GM19463 (cell line): ENCODE measurements around the gene ADCY5.

ENCODE experiments used
- ATAC-seq: cut with Tn5 transposase; IDR thresholded peaks from one replicate; pipeline ENCODE4 v1.9.1; 2021; ENCODE audit warnings: mild to moderate bottlenecking, moderate library complexity; ENCODE audit not compliant: unreplicated experiment

Gene ADCY5

GRCh38 chr3:123389628-123389918, 59.3 kb downstream of the ADCY5 start:
- no peak for ATAC-seq

GRCh38 chr3:123388811-123389627, 59.9 kb downstream of the ADCY5 start:
- no peak for ATAC-seq

DNA sequence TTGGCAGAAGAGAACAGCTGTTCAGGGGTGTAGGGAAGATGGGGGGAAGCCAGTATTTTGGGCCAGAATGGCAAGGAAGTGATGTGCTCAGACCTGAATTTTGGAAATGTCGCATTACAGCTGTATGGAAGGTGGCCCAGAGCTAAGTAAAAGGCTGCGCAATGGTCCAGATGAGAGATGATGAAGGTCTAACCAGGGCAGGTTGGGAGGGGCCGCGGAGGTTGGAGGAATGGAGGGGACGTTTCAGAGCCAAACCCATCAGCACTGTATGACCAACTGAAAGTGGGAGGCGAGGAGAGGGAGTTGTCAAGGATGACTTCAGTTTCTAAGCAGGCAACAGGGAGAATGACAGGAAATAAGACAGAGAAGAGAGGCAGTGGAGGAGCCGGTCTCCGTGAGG, 60.8 kb downstream of the ADCY5 start:
- ATAC-seq: no peak

- ATAC-seq: no peak
These were observed 61.4 kb downstream of the ADCY5 start for GRCh38 chr3:123387532-123387931.

DNA sequence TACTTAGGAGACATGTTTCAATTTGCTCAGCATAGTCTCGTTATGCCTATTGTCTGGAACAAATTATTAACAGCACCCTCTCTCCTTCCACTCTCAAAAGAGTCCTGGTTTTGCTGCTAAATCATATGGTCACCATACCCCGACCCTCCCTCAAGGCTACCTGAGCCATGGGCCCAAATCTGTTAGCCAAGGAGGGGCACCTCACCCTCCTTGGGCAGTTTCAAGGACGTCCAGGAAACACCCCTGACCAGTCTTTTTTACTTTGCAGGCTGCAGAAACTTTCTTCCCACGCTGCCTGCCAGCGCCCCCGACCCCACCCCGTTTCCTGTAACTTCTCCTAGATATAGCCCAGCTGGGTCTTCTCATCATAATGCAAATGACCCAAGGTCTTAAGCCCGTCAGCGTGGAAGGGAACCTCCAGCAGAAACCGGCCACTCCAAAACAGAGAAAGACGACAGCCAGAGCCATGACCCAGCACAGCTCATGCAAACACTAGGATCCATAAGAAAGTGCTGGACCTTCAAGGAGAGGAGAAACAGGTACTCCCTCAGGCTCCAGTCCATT, 62.3 kb downstream of the ADCY5 start:
- no peak for ATAC-seq

DNA sequence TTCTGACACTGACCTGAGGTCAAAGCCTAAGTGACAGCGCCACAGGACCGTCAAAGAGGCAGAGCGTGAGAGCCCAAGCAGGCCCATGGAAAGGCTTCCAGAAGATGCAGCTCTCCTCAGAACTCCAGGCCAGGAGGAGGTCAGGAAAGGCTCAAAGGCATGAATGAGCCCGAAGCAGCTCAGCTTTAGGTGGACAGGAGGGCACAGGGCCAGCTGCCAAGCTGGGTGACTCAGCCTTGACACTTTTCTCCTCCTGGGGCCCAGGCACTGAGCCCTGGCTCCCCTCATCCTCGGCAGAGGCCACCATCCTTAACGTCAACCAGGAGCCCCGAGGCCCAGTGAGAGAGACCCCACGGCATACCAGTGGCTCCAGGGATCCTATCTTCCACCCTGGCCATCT, 62.9 kb downstream of the ADCY5 start:
- ATAC-seq: no peak

GRCh38 chr3:123385499-123385898, 63.4 kb downstream of the ADCY5 start:
- ATAC-seq: no peak

GRCh38 chr3:123385001-123385401, 63.9 kb downstream of the ADCY5 start:
- ATAC-seq: no peak

GRCh38 chr3:123384256-123384655, 64.6 kb downstream of the ADCY5 start:
- ATAC-seq: no peak

- ATAC-seq: no peak
These were observed 65.5 kb downstream of the ADCY5 start for GRCh38 chr3:123383091-123384053.

GRCh38 chr3:123380261-123380660, 68.6 kb downstream of the ADCY5 start:
- ATAC-seq: no peak

GRCh38 chr3:123379041-123379830, 69.7 kb downstream of the ADCY5 start:
- ATAC-seq: no peak

DNA sequence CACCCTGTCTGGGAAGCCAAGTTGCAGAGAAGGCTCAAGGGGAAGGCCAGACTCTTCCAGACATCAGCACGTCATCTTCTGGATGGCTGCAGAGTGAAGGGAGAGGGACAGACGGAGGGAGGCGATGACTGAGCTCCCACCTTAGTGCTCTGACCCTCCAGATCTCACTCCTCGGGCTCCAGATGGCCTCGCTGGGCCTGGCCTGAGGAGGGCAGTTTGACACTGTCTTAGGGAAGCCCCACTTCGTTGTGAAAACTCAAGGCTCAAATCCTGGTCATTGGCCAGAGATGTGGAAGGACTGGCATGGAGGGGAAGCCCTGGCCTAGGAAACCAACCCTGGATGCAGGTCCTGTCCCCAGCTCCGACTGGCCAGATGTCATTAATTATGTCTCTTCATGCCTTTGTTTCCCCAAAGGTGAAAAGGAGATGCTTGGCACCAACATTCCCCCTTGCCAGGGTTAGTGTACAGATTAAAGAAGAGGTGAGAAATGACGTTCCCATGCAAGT, 70.4 kb downstream of the ADCY5 start:
- no peak for ATAC-seq

DNA sequence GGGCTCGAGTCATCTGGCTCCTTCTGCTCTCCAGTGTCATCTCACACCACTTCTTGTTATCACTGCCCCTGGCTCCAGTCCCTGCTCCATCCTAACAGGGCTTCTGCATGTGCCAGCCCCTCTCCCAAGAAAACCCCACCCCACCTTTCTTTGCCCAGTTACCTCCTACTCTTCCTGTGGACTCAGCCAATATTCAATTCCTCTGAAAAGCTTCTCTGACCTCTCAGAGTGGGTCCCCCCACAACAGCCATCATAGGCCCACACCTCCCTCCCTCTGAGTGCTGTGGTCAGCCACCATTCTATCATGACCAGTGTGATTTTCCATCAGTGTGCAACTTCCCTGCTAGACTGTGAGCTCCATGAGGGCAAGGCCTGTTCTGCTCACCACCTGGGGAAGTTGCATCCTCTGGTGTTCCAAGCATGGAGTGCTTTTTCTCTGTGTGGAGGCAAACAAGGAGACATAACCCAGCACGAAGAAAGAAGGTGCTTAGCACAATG, 71.6 kb downstream of the ADCY5 start:
- ATAC-seq: no peak

DNA sequence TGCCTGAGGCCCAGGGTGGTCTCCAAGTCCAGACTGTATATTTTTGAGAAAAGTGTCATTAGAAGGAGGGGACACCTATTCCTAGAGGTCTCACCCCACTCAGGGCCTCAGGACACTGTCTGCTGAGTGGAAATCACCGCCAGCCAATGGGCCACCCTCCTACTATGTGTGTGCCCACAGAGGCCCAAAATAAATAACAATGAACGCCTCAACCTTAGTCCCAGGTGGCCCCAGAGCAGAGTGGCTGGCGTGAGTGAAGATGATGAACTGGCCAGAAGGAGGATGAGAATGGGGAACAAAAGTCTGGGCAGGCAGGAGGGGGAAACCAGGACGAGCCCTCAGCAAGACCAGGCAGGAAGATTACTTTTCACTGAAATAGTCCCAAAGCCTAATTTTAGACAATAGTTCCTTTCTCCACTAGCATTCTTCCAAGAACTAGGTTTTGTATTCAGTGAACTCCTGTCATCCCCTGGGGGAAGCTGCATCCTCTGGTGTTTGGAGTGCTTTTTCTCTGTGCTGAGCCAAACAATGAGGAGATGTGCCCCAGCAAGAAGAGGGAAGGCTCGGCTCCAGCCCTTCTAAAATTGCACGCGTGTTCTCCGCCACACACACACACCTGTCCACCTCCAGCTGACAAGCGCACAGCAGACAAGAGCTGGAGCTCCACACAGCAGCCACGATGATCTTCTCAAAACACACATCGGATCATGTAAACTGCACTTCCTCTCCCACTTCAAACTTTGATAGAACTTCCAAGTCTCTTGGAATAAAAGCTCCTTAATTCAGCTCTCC, 72.2 kb downstream of the ADCY5 start:
- no peak for ATAC-seq

DNA sequence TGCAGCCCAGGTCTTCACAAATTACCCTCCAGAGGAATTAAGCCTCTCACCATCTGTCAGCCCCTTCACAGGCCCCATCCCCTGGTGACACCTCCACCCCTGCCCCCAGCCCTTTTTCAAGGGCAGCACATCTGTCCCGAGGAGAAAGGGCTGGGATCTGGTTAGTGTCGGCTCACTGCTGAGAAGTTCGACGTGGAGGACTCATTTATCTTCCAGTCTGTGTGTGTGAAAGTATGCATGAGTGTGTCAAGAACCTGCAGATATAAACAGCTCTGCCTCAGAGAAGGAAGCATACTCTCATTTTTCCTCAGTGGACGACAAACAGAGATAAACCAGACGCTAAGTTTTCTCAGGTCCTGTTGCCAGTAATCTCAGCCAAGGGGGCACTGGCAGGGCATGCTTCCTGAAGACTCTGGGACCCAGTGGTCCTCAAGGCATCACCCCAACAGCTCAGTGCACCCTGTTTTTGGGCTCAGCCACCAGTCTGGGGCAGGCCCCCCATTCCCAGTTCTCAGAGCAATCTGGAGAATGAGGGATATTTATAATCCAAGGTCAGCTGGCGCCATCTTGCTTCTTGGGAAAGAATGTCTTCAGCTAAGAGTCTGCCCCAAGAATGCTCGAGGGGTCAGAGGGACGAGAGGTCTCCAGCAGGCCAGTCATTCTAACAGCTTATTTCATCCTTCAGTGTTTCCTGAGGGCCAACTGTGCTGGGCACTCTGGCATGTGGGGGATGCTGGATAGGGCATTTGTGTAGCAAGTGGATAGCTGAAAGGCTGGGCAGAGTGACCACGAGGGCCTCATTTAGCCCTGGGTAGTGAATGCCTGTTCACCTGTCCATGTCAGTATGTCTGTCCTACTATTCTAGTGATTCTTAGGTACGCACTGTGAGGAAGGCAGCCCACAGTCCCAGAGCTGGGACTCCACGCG, 73.6 kb downstream of the ADCY5 start:
- ATAC-seq: no peak

DNA sequence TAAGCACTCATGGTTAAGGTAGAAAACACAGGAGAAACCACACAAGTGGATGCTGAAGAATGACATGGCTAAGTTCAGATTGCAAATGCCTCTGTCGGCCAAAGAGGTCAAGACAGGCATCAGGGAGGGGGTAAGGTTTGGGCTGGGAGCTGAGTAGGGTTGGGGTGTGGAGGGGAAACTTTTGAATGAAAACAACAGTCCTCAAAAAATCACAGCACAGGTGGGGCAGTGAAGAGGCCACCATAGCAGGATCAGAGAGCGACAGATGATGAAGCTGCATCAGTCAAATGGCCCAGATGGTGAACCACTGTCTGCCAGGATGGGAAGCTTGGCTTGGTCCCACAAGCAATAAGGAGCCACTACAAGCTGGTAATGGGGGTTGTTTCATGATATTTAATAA, 74.9 kb downstream of the ADCY5 start:
- no peak for ATAC-seq

GRCh38 chr3:123373474-123373987, 75.4 kb downstream of the ADCY5 start:
- ATAC-seq: no peak
